ENCODE measurements around the gene RAB11FIP3. TPM values are rescaled to one million over a fixed set of nuclear protein-coding genes. Genes with fewer than 3 reads are reported as not detected.

RAB11FIP3 gene
- total RNA-seq, 1 experiment from 2014 or later, result 38.4 TPM

GRCh38 chr16:381012-381788 lies 44.2 kb upstream of the RAB11FIP3 start:
- H3K4me1 ChIP-seq (replicated peaks; ENCODE audit: insufficient read depth), result no peaks in the 10 kb centered on the region
- POLR2A ChIA-PET (ENCODE audit: unreplicated experiment), result no interaction called here
- CTCF ChIA-PET, result interaction anchor here (1.0 kb wide), 1 partner anchor 11 kb away, joined by 3 read pairs; the partner anchor contains the start of gene MRPL28
- H3K4me2 ChIP-seq, result peak overlapping the region; percentile 86
- no TSS peak for BruUV-seq (replicated peaks)
- no peak overlapping the region for H3K27ac ChIP-seq
- H3K36me3 ChIP-seq (ENCODE audit: low read depth), result no peaks in the 10 kb centered on the region
- intact Hi-C loops (cut with micrococcal nuclease; ENCODE audit: unreplicated experiment), result loop anchor here (10.0 kb wide), 1 partner anchor 264 kb away; the partner anchor contains the start of genes MCRIP2 and WDR90
- H3K4me3 ChIP-seq, result peak overlapping the region; percentile 67
- H2AFZ ChIP-seq, result peak overlapping the region; percentile 79; the same call in 1 of the 2 replicates
- no peak for DNase-seq
- no peaks in the 10 kb centered on the region for H4K20me1 ChIP-seq (ENCODE audit: insufficient read depth)
- H3K9me2 ChIP-seq (ENCODE audit: insufficient read depth), result no peaks in the 10 kb centered on the region
- TF ChIP-seq EZH2 (IDR thresholded peaks at IDR 0.05; ENCODE audit: low read depth) (no peak), CTCF (conservative IDR thresholded peaks at IDR 0.05) (no peak)
- H3K9me3 ChIP-seq (ENCODE audit: insufficient read depth, low read depth), result no peaks in the 10 kb centered on the region
- H3F3A ChIP-seq (ENCODE audit: insufficient read depth, low read depth), result peaks cover 26% of the 10 kb centered on the region; the same call in 1 of the 2 replicates
- no peaks in the 10 kb centered on the region for H3K27me3 ChIP-seq (ENCODE audit: insufficient read depth, low read depth)
- H3K79me2 ChIP-seq (ENCODE audit: low read depth), result no peaks in the 10 kb centered on the region

GRCh38 chr16:381789-382717 lies 43.4 kb upstream of the RAB11FIP3 start, which contains the start of gene PGAP6:
Gene PGAP6 (minus strand): TSS chr16:381978. CDS start chr16:381821, 157 bp downstream.
- Histone ChIP-seq H3K27ac (no peak within 1 kb of the TSS), H3K4me3 (peak within 1 kb of the TSS; percentile 67), H3K4me1 (replicated peaks; ENCODE audit: insufficient read depth) (no peaks in the 10 kb centered on the region), H3K27me3 (ENCODE audit: insufficient read depth, low read depth) (no peaks in the 10 kb centered on the region), H3K79me2 (ENCODE audit: low read depth) (no peaks in the 10 kb centered on the region), H4K20me1 (ENCODE audit: insufficient read depth) (no peaks in the 10 kb centered on the region), H3F3A (ENCODE audit: insufficient read depth, low read depth) (peaks cover 26% of the 10 kb centered on the region; the same call in 1 of the 2 replicates), H2AFZ (peak within 1 kb of the TSS; percentile 79), H3K36me3 (ENCODE audit: low read depth) (no peaks in the 10 kb centered on the region), H3K9me2 (ENCODE audit: insufficient read depth) (no peaks in the 10 kb centered on the region), H3K4me2 (peak within 1 kb of the TSS; percentile 86), H3K9me3 (ENCODE audit: insufficient read depth, low read depth) (no peaks in the 10 kb centered on the region)
- intact Hi-C loops (cut with micrococcal nuclease; ENCODE audit: unreplicated experiment), result loop anchor here (10.0 kb wide), 1 partner anchor 263 kb away; the partner anchor contains the start of genes MCRIP2 and WDR90
- DNase-seq, result peak in 1 of 2 experiments; percentile 81
- CTCF ChIA-PET, result interaction anchor here (0.6 to 1.0 kb wide), 4 partner anchors 11 to 406 kb away, joined by 3 to 13 read pairs (median 8); partner anchors contain the start of genes CHTF18, MRPL28 and RPUSD1
- POLR2A ChIA-PET (ENCODE audit: unreplicated experiment), result interaction anchor here (0.6 to 0.8 kb wide), 4 partner anchors 10 to 188 kb away, joined by 4 to 20 read pairs (median 6); partner anchors contain the start of gene PIGQ
- no TSS peak for BruUV-seq (replicated peaks)
- no peak for TF ChIP-seq EZH2 (IDR thresholded peaks at IDR 0.05; ENCODE audit: low read depth)
- TF ChIP-seq CTCF (conservative IDR thresholded peaks at IDR 0.05), result no peak

Measured in PC-9 (cell line).